NCI-H1417 (cell line): ENCODE measurements around the gene FOLR1.

ENCODE experiments used
- DNase-seq, 3 experiments: peaks; one replicate each; lab custom pipeline; 2025; lab: John Stamatoyannopoulos, UW

Gene FOLR1

GRCh38 chr11:72235351-72236057 lies 43.6 kb downstream of the FOLR1 start:
- peak in 2 of 3 experiments; percentile 20 to 42 for DNase-seq

DNA sequence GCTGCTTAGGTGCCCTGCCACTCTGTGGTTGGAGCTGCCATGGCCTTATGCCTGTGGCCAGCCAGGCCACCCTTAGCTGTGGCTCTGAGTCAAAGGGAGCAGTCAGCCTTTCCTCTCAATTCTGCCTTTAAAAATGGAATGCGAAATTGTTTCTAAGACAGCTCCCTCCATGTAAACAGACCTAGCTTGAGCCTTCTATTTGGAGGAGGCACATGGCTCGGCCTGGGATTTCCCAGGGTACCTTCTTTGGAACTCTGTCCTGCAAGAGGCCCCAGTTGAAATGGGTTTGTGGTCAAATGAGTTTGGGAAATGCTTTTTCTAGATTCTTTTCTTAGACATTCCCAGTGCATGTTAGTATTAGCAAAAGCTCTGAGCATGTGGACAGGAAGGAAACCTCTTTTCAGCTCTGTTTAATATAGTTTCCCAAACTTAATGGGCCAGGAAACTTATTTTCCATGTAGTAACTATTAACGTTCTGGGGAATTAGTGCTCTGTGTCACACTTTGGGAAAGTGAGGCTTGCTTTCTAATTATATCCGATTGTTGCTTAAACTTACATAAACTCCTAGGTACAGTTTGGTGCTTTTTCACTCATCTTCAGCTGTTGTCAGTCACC lies 44.2 kb downstream of the FOLR1 start:
- DNase-seq: no peak

GRCh38 chr11:72236774-72237111 lies 44.8 kb downstream of the FOLR1 start:
- DNase-seq: peak in 1 of 3 experiments; percentile 43

- DNase-seq: peak in 2 of 3 experiments; percentile 38 to 43
These were observed 45.4 kb downstream of the FOLR1 start for GRCh38 chr11:72237112-72237931.

GRCh38 chr11:72238040-72238450 lies 46.1 kb downstream of the FOLR1 start:
- peak; percentile 26 to 79 (median 75) for DNase-seq

- peak in 2 of 3 experiments; percentile 64 to 69 for DNase-seq
These were observed 46.8 kb downstream of the FOLR1 start for GRCh38 chr11:72238492-72239312.

DNA sequence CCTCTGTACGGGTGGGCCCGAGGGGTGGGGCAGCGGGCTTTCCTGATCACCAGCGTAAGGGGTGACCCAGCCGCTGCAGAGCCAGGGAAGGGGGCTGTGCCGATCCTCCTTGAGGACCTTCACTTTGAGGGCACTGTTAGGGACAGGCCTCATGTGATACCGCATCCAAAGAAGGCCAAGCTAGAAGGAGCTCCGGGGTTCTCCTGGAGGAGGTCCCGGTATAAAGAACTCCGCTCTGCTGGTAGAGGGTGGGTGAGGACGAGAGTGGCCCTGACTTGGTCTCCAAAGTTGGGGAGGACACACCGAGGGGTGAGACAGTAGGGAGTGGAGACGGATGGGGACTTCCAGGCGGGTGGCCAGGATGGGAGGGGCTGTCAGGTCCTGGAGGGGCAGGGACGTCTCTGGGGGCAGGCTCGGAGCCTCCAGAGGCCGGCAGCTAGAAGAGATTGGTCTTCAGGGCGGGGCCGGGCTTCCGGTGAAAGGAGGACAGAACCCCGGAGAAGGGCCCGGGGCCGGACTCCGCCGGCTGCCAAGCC lies 47.4 kb downstream of the FOLR1 start:
- peak in 2 of 3 experiments; percentile 81 to 85 for DNase-seq

- peak in 2 of 3 experiments; percentile 16 to 64 for DNase-seq
These were observed 48.0 kb downstream of the FOLR1 start for GRCh38 chr11:72239849-72240460.

GRCh38 chr11:72240461-72241290 lies 48.7 kb downstream of the FOLR1 start:
- peak in 2 of 3 experiments; percentile 48 to 51 for DNase-seq

DNA sequence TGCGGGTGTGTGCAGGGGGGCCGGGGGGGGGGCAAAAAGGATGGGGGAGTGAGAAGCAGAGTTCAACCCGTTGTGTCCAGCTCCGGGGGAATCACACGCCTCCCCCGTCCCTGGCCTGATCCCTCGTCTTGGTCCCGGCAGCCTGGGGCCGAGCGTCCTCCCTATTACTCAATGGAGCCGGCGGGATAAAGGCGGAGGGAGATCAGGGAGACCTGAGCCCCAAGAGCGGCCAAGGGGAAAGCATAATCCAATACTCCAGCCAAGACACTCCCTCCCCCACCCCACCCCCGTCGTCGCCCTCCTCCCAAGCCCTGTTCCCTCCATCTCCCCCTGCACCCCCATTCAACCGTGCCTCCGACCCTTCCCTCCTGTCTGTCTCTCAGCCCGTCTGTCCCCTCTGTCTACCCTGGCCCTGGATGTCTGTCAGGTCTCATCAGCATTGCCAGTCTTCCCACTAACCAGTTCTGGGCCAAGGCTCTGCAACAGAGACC lies 49.4 kb downstream of the FOLR1 start:
- DNase-seq: no peak

GRCh38 chr11:72242141-72242540 lies 50.2 kb downstream of the FOLR1 start:
- no peak for DNase-seq

DNA sequence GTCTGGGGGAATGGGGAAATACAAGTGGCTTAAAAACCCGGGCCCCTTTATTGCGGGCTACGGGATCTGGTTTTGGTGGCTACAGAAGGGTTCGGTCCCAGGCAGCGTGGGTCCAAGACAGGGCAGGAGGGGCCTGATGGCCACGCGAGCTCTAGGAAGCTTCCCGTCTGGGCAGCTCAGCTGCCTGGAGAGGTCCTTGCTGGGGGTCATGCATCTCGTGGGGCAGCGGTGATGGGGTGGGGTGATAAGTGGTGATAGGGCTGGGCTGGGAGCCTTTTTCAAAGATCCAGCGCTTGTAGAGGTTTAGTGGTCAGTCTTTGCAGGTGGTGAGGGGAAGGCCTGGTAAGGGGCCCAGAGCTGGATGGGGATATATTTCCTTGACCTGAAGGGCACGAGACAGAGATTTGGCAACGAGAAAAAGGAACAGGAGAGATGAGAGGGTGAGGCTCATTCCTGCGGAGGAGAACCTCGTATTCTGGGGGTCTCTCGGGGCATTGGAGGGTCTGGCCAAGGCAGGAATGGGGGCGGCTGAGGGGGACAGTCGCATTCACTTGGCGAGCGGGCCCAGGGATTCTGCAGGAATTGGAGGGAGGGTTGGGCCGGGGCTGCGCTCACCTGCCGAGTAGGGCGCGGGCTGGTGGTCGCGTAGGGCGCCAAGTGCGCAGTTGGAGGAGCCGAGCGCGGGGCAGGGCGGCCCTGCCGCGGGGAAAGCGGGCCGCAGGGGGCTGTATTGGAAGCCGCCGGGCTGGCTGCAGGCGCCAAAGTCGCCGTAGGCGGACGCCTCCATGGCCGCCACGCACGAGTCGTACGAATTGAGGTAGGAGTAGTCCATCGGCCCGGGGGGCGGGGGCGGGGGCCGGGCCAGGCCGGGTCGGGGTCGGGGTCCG lies 51.5 kb downstream of the FOLR1 start:
- DNase-seq: no peak

DNA sequence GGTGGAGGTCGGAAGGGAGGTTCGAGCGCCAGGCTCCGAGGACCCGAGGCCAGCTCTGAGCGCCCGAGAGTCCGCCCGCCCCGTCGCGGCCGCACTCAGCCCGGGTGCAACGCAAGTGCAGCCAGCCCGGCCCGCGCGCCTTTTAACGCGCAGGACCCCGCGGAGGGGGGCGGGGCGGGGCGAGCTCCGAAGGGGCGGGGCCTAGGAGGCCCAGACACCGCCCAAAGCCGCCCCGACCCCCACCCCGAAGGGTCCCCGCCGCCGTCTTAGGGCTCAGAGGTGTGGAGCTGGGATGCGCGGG lies 52.1 kb downstream of the FOLR1 start, which contains the start of gene PHOX2A:
Gene PHOX2A, minus strand, starts transcription at position 117 of the 301 bp plus-strand sequence. CDS start 172 bp downstream, outside the sequence.
- DNase-seq: no peak

DNA sequence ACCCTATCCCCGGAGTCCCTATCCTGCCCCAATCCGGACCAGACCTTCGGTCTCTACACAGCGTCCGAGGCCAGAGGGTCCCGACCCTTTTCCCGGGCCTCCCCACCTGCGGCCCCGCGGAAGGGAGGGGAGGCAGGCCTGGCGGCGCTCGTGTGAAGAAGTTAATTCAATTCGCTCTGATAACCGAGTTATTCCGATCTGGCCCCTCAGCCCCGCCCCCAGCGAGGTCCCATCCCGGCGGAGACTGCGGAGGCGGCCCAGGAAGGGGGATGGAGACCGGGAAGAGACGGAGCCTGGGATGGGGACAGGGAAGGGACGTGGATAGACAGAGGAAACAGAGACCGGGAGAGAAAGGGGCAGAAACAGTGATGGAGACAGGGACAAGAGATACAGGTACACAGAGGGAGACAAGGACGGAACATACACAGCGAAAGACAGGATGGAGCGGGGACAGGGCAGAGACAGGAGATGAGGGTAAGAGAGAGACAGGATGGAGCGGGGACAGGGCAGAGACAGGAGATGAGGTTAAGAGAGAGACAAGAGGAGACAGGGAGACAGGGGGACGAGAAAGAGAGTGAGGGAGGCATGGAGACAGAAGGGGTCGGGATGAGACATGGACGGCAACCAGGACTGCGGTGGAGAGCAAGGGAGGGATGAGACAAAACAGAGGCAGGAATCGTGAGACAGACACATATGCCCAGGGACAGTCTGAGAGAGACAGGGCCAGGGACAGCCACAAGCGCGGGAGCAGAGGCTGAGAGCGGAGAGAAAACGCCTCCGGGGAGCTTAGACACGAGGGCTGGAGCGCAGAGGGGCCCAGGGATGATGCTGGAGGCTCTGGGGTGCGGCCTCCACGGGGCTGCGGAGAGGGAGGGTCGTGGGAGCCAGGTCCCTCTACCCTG lies 52.7 kb downstream of the FOLR1 start:
- DNase-seq: no peak

GRCh38 chr11:72245263-72245816 lies 53.4 kb downstream of the FOLR1 start:
- no peak for DNase-seq
